ENCODE measurements around the gene PERM1. TPM values are rescaled to one million over a fixed set of nuclear protein-coding genes. Genes with fewer than 3 reads are reported as not detected.
A peak's percentile ranks its signal among the peaks of the same experiment; 100 is the strongest.

Gene PERM1
- polyA plus RNA-seq, 1 donor (not counting 4 experiments of a cell fraction or from before 2014, with no cell fraction given) = not detected

DNA sequence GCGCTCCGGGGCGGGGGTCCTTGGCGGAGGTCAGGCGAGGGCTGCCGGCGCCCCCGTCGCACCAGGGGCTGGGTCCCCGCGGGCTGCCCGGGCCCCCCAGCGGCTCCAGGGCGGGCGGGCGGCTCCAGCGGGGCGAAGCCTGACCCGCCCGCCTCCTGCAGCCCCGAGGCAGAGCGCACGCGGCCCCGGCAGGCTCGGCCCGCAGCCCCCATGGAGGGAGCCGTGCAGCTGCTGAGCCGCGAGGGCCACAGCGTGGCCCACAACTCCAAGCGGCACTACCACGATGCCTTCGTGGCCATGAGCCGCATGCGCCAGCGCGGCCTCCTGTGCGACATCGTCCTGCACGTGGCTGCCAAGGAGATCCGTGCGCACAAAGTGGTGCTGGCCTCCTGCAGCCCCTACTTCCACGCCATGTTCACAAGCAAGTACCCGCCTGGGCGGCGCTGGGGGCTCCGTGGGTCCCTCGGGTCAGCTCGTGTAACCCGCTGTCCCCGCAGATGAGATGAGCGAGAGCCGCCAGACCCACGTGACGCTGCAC is 20.7 kb downstream of the PERM1 start:
- Histone ChIP-seq H3K27ac (ENCODE audit: control insufficient read depth, insufficient read depth, low read length) (no peak overlapping the region), H3K4me1 (ENCODE audit: control insufficient read depth, extremely low read depth, insufficient read depth, low read length) (peaks cover 15% of the 10 kb centered on the region), H2AFZ (ENCODE audit: control insufficient read depth, low read length) (no peak overlapping the region), H3K36me3 (ENCODE audit: control insufficient read depth in 2 of 2, extremely low read depth in 1 of 2, insufficient read depth in 2 of 2, low read length in 2 of 2) (peaks cover 14 to 16% of the 10 kb centered on the region in 2 experiments), H3K9me1 (ENCODE audit: control insufficient read depth, extremely low read depth, insufficient read depth, low read length) (no peaks in the 10 kb centered on the region), H3K9me3 (ENCODE audit: control insufficient read depth, low read depth, low read length) (no peaks in the 10 kb centered on the region), H3K9ac (ENCODE audit: control insufficient read depth, extremely low read depth, insufficient read depth, low read length) (peak overlapping the region; percentile 52), H3K79me2 (ENCODE audit: control insufficient read depth, insufficient read depth, low read length) (peaks cover 27% of the 10 kb centered on the region), H3K4me2 (ENCODE audit: control insufficient read depth, extremely low read depth, insufficient read depth, low read depth, low read length) (peak overlapping the region; percentile 58), H4K20me1 (ENCODE audit: control insufficient read depth, extremely low read depth, insufficient read depth, low read length) (peaks cover 7% of the 10 kb centered on the region), H3K27me3 (ENCODE audit: control insufficient read depth, extremely low read depth, insufficient read depth, low read length) (peaks cover 5% of the 10 kb centered on the region), H3K4me3 (ENCODE audit: control insufficient read depth in 2 of 3, extremely low read depth in 1 of 3, insufficient read depth in 2 of 3, low read depth in 1 of 3, low read length in 3 of 3) (peak overlapping the region; percentile 59 to 62 (median 62))
- dilution Hi-C loops (cut with MboI; ENCODE audit: extremely low pct_ligation_motif_present, low sequenced_read_pairs) = no loop called here
- DNase-seq (ENCODE audit: low read depth, low spot score) (no peak), FAIRE-seq (no peak)
- TF ChIP-seq, protein P1, sequence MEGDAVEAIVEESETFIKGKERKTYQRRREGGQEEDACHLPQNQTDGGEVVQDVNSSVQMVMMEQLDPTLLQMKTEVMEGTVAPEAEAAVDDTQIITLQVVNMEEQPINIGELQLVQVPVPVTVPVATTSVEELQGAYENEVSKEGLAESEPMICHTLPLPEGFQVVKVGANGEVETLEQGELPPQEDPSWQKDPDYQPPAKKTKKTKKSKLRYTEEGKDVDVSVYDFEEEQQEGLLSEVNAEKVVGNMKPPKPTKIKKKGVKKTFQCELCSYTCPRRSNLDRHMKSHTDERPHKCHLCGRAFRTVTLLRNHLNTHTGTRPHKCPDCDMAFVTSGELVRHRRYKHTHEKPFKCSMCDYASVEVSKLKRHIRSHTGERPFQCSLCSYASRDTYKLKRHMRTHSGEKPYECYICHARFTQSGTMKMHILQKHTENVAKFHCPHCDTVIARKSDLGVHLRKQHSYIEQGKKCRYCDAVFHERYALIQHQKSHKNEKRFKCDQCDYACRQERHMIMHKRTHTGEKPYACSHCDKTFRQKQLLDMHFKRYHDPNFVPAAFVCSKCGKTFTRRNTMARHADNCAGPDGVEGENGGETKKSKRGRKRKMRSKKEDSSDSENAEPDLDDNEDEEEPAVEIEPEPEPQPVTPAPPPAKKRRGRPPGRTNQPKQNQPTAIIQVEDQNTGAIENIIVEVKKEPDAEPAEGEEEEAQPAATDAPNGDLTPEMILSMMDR (optimal IDR thresholded peaks at IDR 0.05 in 1 of 3, IDR thresholded peaks at IDR 0.05 in 1 of 3, conservative IDR thresholded peaks at IDR 0.05 in 1 of 3; ENCODE audit: extremely low read depth in 1 of 3, insufficient read depth in 2 of 3, low read length in 3 of 3) = no peak
- TF ChIP-seq EZH2 (IDR thresholded peaks at IDR 0.05; ENCODE audit: low read length) = no peak

DNA sequence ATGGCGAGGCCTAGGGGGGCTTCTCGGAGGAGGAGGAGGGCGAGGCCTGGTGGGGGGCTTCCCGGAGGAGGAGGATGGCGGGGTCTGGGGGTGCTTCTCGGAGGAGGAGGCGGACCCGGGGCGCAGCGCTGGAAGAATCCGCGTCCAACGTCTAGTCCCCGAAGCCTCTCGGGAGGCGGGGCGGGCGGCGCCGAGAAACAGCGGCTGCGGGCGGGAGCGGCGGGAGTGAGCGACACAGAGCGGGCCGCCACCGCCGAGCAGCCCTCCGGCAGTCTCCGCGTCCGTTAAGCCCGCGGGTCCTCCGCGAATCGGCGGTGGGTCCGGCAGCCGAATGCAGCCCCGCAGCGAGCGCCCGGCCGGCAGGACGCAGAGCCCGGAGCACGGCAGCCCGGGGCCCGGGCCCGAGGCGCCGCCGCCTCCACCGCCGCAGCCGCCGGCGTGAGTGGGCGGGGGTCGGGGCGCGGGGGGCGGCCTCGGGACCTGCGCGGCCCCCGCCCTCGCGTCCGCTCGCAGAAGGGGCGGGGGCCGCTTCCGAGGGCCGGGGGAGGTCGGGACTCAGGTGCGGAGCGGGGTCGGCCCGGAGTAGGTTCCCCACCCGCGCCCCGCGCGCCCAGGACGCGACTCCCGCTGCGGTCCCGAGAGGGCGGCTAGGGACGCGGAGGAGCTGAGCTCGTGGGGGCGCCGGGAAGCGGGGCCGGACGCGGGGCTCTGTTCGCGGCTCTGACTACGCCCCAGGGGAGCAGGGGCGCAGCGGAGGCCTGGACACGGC is 21.3 kb downstream of the PERM1 start, which contains the start of gene KLHL17:
TSS of gene KLHL17 (plus strand) at position 222 of the 769 bp plus-strand sequence. CDS start at position 332, 110 bp downstream.
- Histone ChIP-seq H4K20me1 (ENCODE audit: control insufficient read depth, extremely low read depth, insufficient read depth, low read length) (peaks cover 7% of the 10 kb centered on the region), H3K4me3 (ENCODE audit: control insufficient read depth in 2 of 3, extremely low read depth in 1 of 3, insufficient read depth in 2 of 3, low read depth in 1 of 3, low read length in 3 of 3) (peak within 1 kb of the TSS; percentile 59 to 62 (median 62)), H3K79me2 (ENCODE audit: control insufficient read depth, insufficient read depth, low read length) (peaks cover 29% of the 10 kb centered on the region), H3K9me1 (ENCODE audit: control insufficient read depth, extremely low read depth, insufficient read depth, low read length) (no peaks in the 10 kb centered on the region), H3K4me2 (ENCODE audit: control insufficient read depth, extremely low read depth, insufficient read depth, low read depth, low read length) (peak within 1 kb of the TSS; percentile 58), H3K27ac (ENCODE audit: control insufficient read depth, insufficient read depth, low read length) (no peak within 1 kb of the TSS), H3K27me3 (ENCODE audit: control insufficient read depth, extremely low read depth, insufficient read depth, low read length) (peaks cover 5% of the 10 kb centered on the region), H3K9ac (ENCODE audit: control insufficient read depth, extremely low read depth, insufficient read depth, low read length) (peak within 1 kb of the TSS; percentile 52), H3K4me1 (ENCODE audit: control insufficient read depth, extremely low read depth, insufficient read depth, low read length) (peaks cover 13% of the 10 kb centered on the region), H3K36me3 (ENCODE audit: control insufficient read depth in 2 of 2, extremely low read depth in 1 of 2, insufficient read depth in 2 of 2, low read length in 2 of 2) (peaks cover 21 to 22% of the 10 kb centered on the region in 2 experiments), H3K9me3 (ENCODE audit: control insufficient read depth, low read depth, low read length) (no peaks in the 10 kb centered on the region), H2AFZ (ENCODE audit: control insufficient read depth, low read length) (peak within 1 kb of the TSS; percentile 43)
- TF ChIP-seq, protein P1 (optimal IDR thresholded peaks at IDR 0.05 in 1 of 3, IDR thresholded peaks at IDR 0.05 in 1 of 3, conservative IDR thresholded peaks at IDR 0.05 in 1 of 3; ENCODE audit: extremely low read depth in 1 of 3, insufficient read depth in 2 of 3, low read length in 3 of 3) = no peak
- no peak for TF ChIP-seq EZH2 (IDR thresholded peaks at IDR 0.05; ENCODE audit: low read length)
- dilution Hi-C loops (cut with MboI; ENCODE audit: extremely low pct_ligation_motif_present, low sequenced_read_pairs) = no loop called here
- DNase-seq (ENCODE audit: low read depth, low spot score) = no peak
- FAIRE-seq = no peak

Data from keratinocyte (primary cell).